B cell (primary cell): ENCODE results near the gene ITPRIP. TPM values are rescaled to one million over a fixed set of nuclear protein-coding genes. Genes with fewer than 3 reads are reported as not detected.

Experiments used
- ATAC-seq: fragments of 200-7000 bp; cut with Tn5 transposase; one replicate; pipeline ENCODE4 v1.10.0; 2021; ENCODE audit warnings: low read depth, mild to moderate bottlenecking, moderate number of reproducible peaks, moderate library complexity
- CTCF ChIA-PET: fragments of 350-600 bp; sonication (Branson Sonifier 250); formaldehyde crosslinking; loops from one replicate; lab custom pipeline; 2021; ENCODE audit warnings: antibody characterized with exemption, inconsistent platforms; lab: Charles Lee
- POLR2A ChIA-PET: fragments of 350-600 bp; sonication (Branson Sonifier 250); formaldehyde crosslinking; loops from one replicate; lab custom pipeline; 2021; ENCODE audit warnings: antibody characterized with exemption; lab: Charles Lee
- DNase-seq: peaks from one replicate; pipeline ENCODE4 v3.0.0; 2013
- H2AFZ ChIP-seq: 2 replicates; pipeline ENCODE4 v1.6.1; 2012; ENCODE audit warnings: mild to moderate bottlenecking, low read depth, low read length; ENCODE audit not compliant: insufficient read depth, poor library complexity, severe bottlenecking
- H3K27ac ChIP-seq, 2 donors: 1 replicate in 1 of 2; 2 replicates in 1 of 2; pipeline ENCODE4 v1.5.1; 2012 to 2013; ENCODE audit warnings: low read length in 2 of 2, mild to moderate bottlenecking in 2 of 2, moderate library complexity in 1 of 2
- H3K27me3 ChIP-seq, 4 experiments: fragments of 200-600 bp in 1 of 4; sonication (generic) in 1 of 4; replicated peaks in 1 of 4; 1 replicate in 2 of 4; 2 replicates in 2 of 4; pipeline versions ENCODE4 v1.6.1 to v1.7.0; 2013 to 2016; ENCODE audit warnings: low read length in 3 of 4, mild to moderate bottlenecking in 2 of 4, mixed read lengths in 1 of 4, moderate library complexity in 1 of 4; ENCODE audit not compliant: insufficient read depth in 4 of 4, control insufficient read depth in 3 of 4; ENCODE audit errors: control extremely low read depth in 1 of 4
- H3K36me3 ChIP-seq, 2 experiments: replicated peaks in 1 of 2; 1 replicate in 1 of 2; 2 replicates in 1 of 2; pipeline versions ENCODE4 v1.6.1 to v1.7.1; 2013; ENCODE audit warnings: low read length in 1 of 2; ENCODE audit not compliant: insufficient read depth in 2 of 2, control insufficient read depth in 1 of 2; ENCODE audit errors: control extremely low read depth in 1 of 2, extremely low read depth in 1 of 2
- H3K4me1 ChIP-seq, 2 donors: fragments of 200-600 bp in 1 of 2; sonication (generic) in 1 of 2; 1 replicate in 1 of 2; 2 replicates in 1 of 2; pipeline versions ENCODE4 v1.5.1 to v1.6.1; 2013 to 2017; ENCODE audit warnings: low read length in 2 of 2; ENCODE audit not compliant: control insufficient read depth in 2 of 2, insufficient read depth in 2 of 2
- H3K4me2 ChIP-seq: replicated peaks from 2 replicates; pipeline ENCODE3; 2012; ENCODE audit warnings: mild to moderate bottlenecking, low read depth, low read length; ENCODE audit not compliant: poor library complexity, severe bottlenecking
- H3K4me3 ChIP-seq, 5 experiments: fragments of 200-600 bp in 1 of 5; sonication (generic) in 1 of 5; 1 replicate in 3 of 5; 2 replicates in 2 of 5; pipeline versions ENCODE4 v1.5.1 to v1.7.0; 2011 to 2016; ENCODE audit warnings: low read length in 4 of 5, mild to moderate bottlenecking in 4 of 5, low read depth in 2 of 5, control low read depth in 1 of 5, moderate library complexity in 1 of 5; ENCODE audit not compliant: insufficient read depth in 1 of 5; ENCODE audit errors: control extremely low read depth in 1 of 5, extremely low read depth in 1 of 5
- H3K79me2 ChIP-seq: fragments of 200-600 bp; sonication (generic); one replicate; pipeline ENCODE4 v1.6.0; 2016; ENCODE audit warnings: low read length; ENCODE audit not compliant: control insufficient read depth, insufficient read depth
- H3K9ac ChIP-seq: fragments of 200-600 bp; sonication (generic); 2 replicates; pipeline ENCODE4 v1.6.1; 2017; ENCODE audit warnings: mild to moderate bottlenecking, low read length, moderate library complexity
- H3K9me3 ChIP-seq, 3 donors: one replicate each; pipeline versions ENCODE4 v1.6.1 to v1.7.1; 2013; ENCODE audit warnings: low read length in 2 of 3; ENCODE audit not compliant: control insufficient read depth in 2 of 3, insufficient read depth in 1 of 3; ENCODE audit errors: control extremely low read depth in 1 of 3
- H4K20me1 ChIP-seq: 2 replicates; pipeline ENCODE4 v1.6.0; 2012; ENCODE audit warnings: mild to moderate bottlenecking, low read length; ENCODE audit not compliant: insufficient read depth, control insufficient read depth, poor library complexity, severe bottlenecking
- H3K27ac Mint-ChIP-seq: one replicate; pipeline ENCODE4 v1.8.0; 2021; ENCODE audit warnings: mixed read lengths
- H3K27me3 Mint-ChIP-seq: one replicate; pipeline ENCODE4 v1.8.0; 2021; ENCODE audit warnings: mixed read lengths
- H3K4me1 Mint-ChIP-seq: one replicate; pipeline ENCODE4 v1.8.0; 2021; ENCODE audit warnings: mixed read lengths
- H3K4me3 Mint-ChIP-seq: one replicate; pipeline ENCODE4 v1.8.0; 2021; ENCODE audit warnings: mixed read lengths
- H3K9me3 Mint-ChIP-seq: one replicate; pipeline ENCODE4 v1.8.0; 2022; ENCODE audit warnings: mixed read lengths; ENCODE audit not compliant: insufficient read depth
- EZH2 ChIP-seq: IDR thresholded peaks from 2 replicates; pipeline ENCODE4 v1.6.1; 2012; ENCODE audit warnings: borderline replicate concordance, low read depth, mild to moderate bottlenecking, moderate library complexity, low read length; ENCODE audit not compliant: insufficient read depth, poor library complexity, severe bottlenecking
- WGBS: methylation state at CpG from one replicate; pipeline ENCODE4 v1.1.5; 2013; ENCODE audit warnings: missing lambda C conversion rate; ENCODE audit not compliant: insufficient coverage; 5-methylcytosine and 5-hydroxymethylcytosine counted together
- intact Hi-C: fragments of 100-400 bp; cut with micrococcal nuclease; formaldehyde crosslinking; loops from one replicate; pipeline ENCODE4 v1.10.0; 2022
- polyA plus RNA-seq: library from polyadenylated mRNA; depleted of rRNA; stranded (reverse); fragments of >200 nt; gene quantifications from 2 replicates; pipeline ENCODE4 v1.2.3, GENCODE V29; 2012
- total RNA-seq, 2 donors: library from RNA; stranded (reverse); fragments of 120-200 nt in 1 of 2; gene quantifications; 1 replicate in 1 of 2; 2 replicates in 1 of 2; pipeline versions ENCODE4 v1.2.3 to v1.2.4, GENCODE V29; 2013 to 2022
- TF ChIP-seq, protein P1 (sequence below): fragments of 200-600 bp; IDR thresholded peaks from one replicate; pipeline ENCODE4 v1.8.0; 2022; ENCODE audit warnings: antibody characterized with exemption, mild to moderate bottlenecking

The ITPRIP gene
- total and polyA plus RNA-seq, 2 donors (not counting 1 experiment from before 2014, with no cell fraction given): 22.5 to 28.5 TPM

DNA sequence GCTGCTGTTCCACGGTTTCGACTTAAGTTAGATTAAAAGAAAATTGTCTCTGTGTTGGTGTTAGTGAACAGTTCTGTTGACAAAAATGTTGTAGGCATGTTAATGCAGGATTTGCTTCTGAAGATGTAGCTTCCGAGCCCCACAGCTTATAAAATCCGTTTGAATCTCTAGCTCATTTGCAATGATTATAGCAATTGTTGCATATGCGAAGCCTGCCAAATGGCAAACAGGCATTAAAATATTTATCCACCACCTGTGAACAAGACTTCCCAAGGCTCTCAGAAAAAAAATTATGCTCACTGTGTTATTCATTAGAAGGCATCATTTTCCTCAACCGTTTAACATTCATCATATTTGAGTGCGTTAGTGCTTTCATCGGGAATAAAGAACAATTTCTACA is 29.6 kb upstream of the ITPRIP start:
- CTCF ChIA-PET: no interaction called here
- no peaks in the 10 kb centered on the region for H4K20me1 ChIP-seq
- no peaks in the 10 kb centered on the region for H3K79me2 ChIP-seq
- H3K27ac ChIP-seq: no peak overlapping the region
- Mint-ChIP-seq H3K9me3 (peaks cover 5% of the 10 kb centered on the region), H3K4me3 (no peak overlapping the region), H3K27ac (no peak overlapping the region), H3K4me1 (no peaks in the 10 kb centered on the region), H3K27me3 (peaks cover 47% of the 10 kb centered on the region)
- no peaks in the 10 kb centered on the region for H3K4me1 ChIP-seq
- no peak for ATAC-seq
- peaks cover 1 to 5% (median 5%) of the 10 kb centered on the region in 3 donors for H3K9me3 ChIP-seq
- no peak overlapping the region for H2AFZ ChIP-seq
- H3K4me2 ChIP-seq: no peak overlapping the region
- WGBS: 82% methylated on average over 5 of the region's 8 CpGs
- no peak for TF ChIP-seq EZH2
- TF ChIP-seq, protein P1, sequence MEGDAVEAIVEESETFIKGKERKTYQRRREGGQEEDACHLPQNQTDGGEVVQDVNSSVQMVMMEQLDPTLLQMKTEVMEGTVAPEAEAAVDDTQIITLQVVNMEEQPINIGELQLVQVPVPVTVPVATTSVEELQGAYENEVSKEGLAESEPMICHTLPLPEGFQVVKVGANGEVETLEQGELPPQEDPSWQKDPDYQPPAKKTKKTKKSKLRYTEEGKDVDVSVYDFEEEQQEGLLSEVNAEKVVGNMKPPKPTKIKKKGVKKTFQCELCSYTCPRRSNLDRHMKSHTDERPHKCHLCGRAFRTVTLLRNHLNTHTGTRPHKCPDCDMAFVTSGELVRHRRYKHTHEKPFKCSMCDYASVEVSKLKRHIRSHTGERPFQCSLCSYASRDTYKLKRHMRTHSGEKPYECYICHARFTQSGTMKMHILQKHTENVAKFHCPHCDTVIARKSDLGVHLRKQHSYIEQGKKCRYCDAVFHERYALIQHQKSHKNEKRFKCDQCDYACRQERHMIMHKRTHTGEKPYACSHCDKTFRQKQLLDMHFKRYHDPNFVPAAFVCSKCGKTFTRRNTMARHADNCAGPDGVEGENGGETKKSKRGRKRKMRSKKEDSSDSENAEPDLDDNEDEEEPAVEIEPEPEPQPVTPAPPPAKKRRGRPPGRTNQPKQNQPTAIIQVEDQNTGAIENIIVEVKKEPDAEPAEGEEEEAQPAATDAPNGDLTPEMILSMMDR: no peak
- no peaks in the 10 kb centered on the region for H3K36me3 ChIP-seq
- intact Hi-C loops: no loop called here
- no peak overlapping the region for H3K9ac ChIP-seq
- peaks cover 0 to 21% (median 8%) of the 10 kb centered on the region in 4 experiments for H3K27me3 ChIP-seq
- no peak for DNase-seq
- POLR2A ChIA-PET: no interaction called here
- no peak overlapping the region for H3K4me3 ChIP-seq

- no peak for TF ChIP-seq EZH2
- TF ChIP-seq, protein P1: no peak
- Mint-ChIP-seq H3K27ac (no peak overlapping the region), H3K27me3 (peaks cover 30% of the 10 kb centered on the region), H3K4me3 (no peak overlapping the region), H3K9me3 (no peaks in the 10 kb centered on the region), H3K4me1 (no peaks in the 10 kb centered on the region)
- Histone ChIP-seq H3K27ac (no peak overlapping the region), H4K20me1 (no peaks in the 10 kb centered on the region), H3K79me2 (no peaks in the 10 kb centered on the region), H3K4me1 (no peaks in the 10 kb centered on the region), H3K9me3 (no peaks in the 10 kb centered on the region), H3K36me3 (no peaks in the 10 kb centered on the region), H3K4me3 (no peak overlapping the region), H3K27me3 (peaks cover 0 to 10% (median 7%) of the 10 kb centered on the region in 4 experiments), H3K4me2 (no peak overlapping the region), H2AFZ (no peak overlapping the region), H3K9ac (no peak overlapping the region)
- WGBS: no CpG with 5 or more reads among the region's 2 CpGs
- CTCF ChIA-PET: no interaction called here
- ATAC-seq: no peak
- intact Hi-C loops: no loop called here
- POLR2A ChIA-PET: no interaction called here
- DNase-seq: no peak
These were observed 21.5 kb upstream of the ITPRIP start for GRCh38 chr10:104359811-104360210.
